HG03442 (cell line): ENCODE results near the gene OTUB1.

ENCODE experiments used
- ATAC-seq: cut with Tn5 transposase; IDR thresholded peaks from one replicate; pipeline ENCODE4 v1.9.1; 2021; ENCODE audit warnings: mild to moderate bottlenecking, moderate library complexity; ENCODE audit not compliant: unreplicated experiment

Gene OTUB1

DNA sequence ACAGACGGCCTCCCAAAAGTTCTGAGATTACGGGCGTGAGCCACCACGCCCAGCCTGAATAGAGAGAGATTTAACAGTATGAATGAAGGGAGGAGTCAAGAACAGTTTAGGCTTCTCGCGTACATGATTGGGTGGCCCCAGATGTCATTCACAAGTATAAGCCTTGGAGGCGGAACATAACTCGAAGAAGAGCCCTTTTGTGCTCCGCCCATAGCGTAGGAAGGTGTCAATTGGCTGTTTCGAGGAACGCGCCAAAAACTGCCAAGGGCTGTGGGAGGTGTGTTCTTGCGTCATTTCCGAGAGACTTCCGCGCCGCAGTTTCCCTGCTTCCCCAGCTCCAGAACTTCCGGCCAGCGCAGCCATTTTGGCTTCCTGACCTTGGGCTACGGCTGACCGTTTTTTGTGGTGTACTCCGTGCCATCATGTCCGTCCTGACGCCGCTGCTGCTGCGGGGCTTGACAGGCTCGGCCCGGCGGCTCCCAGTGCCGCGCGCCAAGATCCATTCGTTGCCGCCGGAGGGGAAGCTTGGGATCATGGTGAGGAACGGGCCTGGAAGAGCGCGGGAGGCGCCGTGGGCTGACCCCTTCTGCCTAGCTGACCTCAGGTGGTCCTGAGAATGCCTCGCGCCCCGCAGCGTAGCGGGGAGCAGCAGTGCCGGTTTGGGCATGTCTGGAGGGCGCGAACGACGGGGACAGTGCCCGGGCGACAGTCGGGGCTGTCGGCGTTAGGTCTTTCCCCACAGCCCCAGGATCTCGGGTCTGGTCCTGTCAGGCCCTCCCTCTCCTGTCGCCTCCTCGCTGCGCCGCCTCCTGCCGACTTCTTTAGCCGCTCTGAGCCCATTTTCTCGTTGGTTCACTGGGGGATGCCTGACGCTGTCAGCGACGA, 11.7 kb upstream of the OTUB1 start, which contains the start of gene COX8A:
Gene COX8A (plus strand): TSS at position 362 of the 885 bp plus-strand sequence. CDS start 61 bp downstream, at position 423.
- peak; percentile 94 for ATAC-seq

DNA sequence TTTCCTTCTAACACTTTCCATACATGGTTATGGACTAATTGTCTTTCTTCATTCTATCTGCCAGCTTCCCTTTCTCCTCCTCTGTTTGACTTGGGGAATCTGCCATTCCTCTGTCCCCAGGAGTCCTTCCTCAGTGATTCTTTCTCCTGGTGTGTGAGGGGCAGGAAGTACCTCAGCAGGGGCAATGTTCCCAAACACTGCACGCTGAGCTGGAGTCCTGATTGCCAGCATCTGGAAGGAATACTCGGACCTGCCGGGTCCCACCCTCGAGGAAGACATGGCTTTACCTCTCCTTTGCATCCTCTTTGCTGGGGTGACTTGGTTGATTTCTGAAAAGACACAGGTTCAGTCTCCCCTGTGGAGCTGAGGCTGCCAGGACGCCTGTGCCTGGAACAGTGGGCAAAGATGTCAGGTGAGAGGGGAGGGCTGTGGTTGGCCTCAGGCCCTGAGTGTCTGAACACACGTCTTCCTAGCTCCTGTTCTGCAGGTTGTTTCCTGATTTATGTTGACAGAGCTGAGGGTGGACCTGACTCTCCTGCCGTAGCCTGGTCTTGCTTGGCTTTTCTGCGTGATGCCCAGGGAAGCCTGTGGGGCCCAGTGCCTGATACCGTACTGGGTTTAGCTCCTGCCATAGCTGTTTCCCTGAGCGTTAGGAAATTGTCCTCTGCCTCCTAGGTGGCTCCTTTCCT, 7.5 kb upstream of the OTUB1 start:
- ATAC-seq, result no peak

DNA sequence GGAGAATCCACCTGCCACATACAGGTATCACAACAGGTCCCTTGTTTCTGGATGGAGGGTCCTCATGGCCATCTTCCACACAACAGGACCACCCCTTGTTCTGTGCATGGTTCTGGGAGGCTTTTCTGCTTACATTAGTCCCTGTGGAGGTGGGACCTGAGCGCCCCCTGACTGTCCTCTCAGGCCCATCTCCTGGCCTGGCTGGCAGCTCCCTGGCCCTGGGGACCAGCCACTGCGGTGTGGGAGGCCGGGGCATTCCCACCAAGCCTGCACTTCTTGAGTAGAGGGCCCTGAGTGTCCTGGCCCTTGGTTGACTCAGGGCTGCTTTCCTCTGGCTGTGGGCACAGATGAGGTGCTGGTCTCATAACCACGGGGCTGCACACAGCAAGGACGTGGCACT, 6.8 kb upstream of the OTUB1 start:
- ATAC-seq, result no peak

DNA sequence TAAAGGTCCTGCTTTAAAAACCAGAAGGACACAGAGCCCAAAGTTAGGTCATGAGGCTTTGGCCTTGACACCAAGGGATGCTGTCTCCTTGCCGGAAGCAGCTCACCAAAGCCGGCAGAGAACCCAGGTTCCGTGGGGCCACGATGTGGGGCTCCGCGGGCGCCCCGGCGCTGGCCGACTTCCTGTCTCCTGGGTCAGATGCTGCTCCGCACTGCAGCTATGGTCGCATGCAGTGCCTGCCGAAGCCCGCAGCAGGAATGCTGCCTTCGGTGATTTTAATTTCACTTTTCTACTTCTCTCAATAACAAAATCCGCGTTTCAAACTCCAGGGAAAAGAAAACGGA, 454 bp upstream of the OTUB1 start:
- ATAC-seq, result no peak

DNA sequence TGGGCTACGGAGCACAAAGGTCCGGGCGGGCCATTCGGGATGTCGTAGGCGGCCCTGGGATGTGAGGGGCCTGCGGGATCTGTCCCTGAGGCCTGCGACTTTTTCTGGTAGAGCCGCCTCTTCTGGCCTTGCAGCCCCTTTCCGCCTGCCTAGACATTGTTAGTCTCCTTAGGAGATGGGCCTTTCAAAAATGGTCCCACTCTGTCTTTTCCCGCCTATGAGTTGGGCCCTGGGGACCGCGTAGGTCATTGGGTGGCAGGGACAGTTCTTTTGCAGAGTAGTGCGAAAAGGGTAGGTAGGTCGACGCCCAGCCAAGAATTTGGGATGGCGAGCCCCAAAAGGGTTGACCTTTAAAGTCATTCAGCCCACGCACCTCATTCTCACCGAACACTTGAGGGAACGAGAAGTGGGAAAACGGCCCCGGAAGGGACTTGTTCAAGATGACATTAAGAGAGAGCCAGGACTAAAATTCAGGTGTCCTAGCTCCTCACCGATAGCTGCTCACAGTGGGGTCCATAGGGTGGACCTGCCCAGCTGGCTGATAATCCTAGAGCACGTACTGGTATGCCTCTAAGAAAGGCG, 785 bp downstream of the OTUB1 start:
- no peak for ATAC-seq

DNA sequence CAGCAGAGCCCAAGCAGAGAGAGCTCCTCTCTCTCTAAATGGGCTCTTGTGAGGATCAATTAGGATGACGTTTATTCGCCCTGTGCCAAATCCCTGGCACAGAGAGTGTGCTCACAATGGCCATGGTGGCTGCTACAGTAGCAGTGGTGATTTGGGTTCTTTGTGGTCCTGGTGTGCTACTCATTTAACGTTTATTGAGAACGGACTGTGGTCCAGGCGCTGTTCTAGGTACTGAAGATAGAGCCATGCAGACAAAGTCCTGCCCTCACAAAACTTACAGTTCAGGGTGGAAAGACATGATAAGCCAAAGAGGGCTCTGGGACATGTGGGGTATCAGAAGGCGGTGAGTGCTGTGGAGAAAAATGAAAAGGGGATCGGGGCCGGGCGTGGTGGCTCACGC, 5.3 kb downstream of the OTUB1 start:
- no peak for ATAC-seq

DNA sequence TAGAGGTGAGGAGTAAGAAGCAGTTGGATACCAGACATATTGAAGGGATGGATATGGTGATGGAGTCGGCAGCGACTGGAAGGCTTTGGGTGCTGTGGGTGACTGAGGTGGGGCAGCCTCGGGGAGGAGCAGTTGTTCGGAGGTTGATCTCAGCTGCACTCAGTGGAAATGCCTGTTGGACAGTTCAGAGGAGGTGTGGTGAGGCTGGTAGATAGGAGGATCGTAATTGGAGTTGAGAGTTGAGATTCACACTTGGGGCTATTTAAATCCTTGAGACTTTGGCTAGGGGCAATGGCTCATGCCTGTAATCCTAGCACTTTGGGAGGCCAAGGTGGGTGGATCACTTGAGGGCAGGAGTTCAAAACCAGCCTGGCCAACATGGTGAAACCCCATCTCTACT, 6.9 kb downstream of the OTUB1 start:
- ATAC-seq, result no peak

DNA sequence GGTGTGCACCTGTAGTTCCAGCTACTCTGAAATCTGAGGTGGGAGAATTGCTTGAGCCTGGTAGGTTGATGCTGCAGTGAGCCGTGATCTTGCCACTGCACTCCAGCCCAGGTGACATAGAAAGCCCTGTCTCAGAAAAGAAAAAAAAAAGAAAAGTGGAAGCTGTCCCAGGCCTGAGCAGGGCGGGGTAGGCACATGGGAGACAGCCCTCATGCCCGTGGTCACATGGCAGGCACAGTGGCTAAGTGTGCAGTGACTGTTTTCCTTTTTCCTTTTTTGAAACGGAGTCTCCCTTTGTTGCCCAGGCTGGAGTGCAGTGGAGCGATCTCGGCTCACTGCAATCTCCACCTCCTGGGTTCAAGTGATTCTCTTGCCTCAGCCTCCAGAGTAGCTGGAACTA, 7.8 kb downstream of the OTUB1 start:
- ATAC-seq, result no peak

DNA sequence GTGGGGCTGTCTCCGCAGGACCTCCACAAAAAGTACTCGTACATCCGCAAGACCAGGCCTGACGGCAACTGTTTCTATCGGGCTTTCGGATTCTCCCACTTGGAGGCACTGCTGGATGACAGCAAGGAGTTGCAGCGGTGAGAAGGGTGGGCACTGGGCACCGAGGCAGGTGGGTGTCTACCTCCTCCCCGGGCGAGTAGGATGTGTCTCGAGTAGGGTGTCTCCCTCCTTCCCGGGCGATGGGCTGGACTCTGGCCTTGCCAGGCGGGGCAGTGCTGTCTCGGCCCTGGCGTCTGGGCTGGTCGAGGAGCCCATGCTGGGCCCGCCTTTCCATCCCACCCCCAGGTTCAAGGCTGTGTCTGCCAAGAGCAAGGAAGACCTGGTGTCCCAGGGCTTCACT, 10.3 kb downstream of the OTUB1 start:
- no peak for ATAC-seq

DNA sequence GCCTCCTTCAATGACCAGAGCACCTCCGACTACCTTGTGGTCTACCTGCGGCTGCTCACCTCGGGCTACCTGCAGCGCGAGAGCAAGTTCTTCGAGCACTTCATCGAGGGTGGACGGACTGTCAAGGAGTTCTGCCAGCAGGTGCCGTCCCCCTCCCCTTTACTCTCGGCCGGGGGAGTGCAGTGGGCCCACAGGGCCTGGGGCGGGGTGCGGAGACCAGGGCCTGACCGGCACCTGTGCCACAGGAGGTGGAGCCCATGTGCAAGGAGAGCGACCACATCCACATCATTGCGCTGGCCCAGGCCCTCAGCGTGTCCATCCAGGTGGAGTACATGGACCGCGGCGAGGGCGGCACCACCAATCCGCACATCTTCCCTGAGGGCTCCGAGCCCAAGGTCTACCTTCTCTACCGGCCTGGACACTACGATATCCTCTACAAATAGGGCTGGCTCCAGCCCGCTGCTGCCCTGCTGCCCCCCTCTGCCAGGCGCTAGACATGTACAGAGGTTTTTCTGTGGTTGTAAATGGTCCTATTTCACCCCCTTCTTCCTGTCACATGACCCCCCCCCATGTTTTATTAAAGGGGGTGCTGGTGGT, 11.0 kb downstream of the OTUB1 start:
- no peak for ATAC-seq

DNA sequence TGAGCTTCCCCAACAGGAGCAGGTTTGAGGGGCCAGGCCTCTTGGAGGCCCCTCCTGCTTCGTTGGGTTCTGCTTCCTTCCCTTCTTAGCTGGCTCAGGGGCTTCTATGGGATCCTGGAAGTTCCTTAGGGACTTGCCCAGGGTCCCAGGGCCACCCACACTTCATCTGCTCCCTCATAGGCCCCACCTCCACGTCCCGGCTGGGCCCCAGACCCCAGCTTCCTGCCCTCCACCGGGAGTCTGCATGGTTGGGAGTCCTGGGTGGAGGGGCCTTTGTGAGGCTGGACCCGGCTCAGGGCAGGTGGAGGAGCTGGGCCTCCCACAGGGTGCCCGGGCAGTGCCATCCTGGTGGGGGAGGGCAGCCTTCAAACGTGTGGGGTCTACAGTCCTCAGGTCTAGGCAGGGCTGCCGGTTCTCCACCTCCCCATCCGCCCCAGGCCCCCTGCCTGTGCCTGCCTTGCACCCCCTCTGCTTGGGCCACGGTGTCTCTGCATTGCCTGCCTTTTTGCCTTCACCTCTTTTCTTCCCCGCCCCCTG, 11.6 kb downstream of the OTUB1 start:
- ATAC-seq, result no peak

DNA sequence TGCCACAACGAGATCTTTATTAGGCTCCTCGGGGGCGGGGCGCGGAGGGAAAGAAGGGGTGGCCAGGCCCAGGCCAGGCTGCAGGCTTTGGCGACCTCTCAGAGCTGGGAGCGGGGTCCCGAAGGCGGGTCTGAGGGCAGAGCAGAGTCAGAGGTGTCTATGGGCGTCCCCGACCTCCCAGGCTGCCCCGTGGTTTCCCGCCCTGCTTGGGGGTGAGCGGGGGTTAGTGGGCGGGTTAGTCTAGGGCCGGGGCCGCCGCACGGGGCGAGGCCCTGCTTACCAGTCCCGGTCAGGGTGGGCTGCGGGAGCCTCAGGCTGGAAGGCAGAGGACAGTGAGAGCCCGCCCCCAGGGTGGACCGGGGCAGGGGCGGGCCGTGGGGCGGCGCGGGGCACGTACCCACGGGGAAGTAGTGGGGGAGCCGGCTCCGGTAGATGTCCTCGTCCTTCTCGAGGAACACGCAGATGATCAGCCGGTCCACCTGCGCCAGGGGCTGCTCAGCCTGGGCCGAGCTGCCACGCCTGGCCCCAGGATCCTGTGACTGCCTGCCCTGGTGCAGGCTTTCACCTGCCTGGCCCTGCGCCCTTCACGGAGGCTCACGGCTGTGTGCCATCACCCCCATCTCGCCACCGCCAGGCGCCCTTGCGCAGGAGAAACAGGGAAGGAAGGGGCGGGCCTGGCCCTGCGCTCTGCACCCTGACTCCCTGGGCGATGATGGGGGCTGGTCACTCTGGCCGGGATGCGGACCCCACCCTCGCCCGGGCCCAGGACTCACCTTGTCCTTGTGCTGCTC, 12.5 kb downstream of the OTUB1 start:
- no peak for ATAC-seq

DNA sequence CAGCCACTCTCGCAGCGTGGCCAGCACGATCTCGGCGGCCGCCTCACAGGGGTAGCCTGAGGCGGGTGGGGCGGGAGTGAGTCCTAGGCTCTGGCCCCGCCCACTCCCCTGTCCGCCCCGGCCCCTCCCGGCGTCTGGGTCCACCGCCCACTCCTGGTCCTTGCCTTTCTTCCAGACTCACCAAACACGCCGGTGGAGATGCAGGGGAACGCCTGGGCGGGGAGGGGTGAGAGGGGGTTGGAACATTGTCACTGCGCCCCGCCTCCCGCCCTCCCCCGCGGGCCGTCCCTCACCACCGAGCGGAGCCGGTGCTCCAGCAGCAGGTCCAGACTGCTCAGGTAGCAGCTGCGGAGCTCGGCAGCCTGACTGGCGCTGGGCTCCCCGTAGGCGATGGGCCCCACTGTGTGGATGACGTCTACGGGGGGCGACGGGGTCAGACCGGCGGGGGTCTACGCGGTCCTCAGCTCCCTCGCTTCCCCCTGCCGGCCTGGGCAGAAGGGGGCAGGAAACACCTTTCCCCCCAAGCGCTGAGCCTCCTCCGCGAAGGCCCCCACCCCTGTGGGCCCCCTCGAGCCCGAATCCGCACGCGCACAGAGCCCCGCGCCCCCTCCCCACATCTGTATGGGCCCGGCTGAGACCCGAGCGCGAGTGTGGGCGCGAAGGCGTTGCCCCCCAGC, 13.2 kb downstream of the OTUB1 start:
- no peak for ATAC-seq

DNA sequence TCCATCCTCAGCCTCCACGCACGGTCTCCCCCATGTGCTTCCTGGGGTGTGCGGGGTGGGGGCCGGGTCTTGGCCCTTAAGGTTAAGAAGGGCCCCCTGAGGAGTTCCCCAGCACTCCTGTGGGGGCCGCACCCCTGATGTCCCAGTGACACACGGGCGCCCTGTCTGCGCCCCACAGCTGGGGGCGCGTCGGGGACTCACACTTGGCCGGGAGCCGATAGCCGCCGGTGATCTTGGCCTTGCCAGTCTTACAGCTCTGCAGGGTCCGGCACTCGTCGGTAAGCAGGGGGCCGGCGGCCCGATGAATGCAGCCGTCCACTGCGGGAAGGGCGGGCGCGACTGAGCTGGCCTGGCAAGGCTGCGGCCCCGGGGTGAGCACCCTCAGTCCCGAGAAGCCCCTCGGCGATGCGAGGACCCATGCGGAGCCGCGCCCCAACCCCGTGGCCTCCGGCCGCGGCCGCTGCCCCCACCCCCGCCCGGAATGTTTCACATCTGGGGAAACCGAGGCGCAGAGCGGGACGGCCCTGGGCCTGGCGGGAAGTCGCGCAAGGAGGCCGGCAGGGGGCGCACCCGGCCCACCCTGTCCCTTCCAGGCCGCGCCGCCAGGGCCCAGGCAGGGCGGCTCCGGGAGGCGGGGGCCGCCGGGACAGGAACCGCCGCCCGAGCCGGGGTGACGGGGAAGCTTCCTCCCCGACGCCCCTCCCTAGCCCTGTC, 13.9 kb downstream of the OTUB1 start:
- peak; percentile 35 for ATAC-seq

DNA sequence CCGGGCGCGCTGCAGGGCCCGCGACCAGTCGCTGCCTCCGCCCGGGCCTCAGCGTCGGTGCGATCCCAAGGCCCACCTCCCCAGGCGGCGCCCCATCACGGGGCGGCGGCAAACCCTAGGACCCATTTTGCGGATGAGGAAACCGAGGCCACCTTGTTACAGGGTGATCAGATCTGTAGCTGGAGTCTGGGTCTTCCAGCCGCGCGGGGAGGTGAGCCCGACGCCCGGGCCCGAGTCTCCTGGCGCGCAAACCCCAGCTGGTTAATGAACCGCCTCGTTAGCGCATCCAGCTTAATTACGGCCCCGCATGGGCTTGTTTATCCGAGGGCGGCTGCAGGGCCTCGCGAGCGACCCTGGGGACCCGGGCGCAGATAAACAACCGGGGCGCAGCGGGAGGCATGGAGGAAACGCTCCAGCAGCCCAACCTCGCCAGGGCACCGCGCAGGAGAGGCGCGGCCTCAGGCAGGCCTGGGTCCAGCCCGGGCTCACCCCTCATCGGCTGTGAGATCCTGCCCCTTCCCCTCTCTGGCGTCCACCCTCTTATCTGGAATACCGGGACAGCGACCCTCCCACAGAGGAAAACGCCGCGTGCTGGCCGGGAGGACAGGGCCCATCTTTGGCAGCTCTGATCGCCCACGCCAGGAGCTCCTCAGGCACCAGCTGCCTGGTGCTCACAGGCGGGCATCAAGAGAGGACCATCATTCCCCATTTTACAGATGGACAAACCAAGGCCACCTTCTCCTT, 14.7 kb downstream of the OTUB1 start:
- no peak for ATAC-seq

DNA sequence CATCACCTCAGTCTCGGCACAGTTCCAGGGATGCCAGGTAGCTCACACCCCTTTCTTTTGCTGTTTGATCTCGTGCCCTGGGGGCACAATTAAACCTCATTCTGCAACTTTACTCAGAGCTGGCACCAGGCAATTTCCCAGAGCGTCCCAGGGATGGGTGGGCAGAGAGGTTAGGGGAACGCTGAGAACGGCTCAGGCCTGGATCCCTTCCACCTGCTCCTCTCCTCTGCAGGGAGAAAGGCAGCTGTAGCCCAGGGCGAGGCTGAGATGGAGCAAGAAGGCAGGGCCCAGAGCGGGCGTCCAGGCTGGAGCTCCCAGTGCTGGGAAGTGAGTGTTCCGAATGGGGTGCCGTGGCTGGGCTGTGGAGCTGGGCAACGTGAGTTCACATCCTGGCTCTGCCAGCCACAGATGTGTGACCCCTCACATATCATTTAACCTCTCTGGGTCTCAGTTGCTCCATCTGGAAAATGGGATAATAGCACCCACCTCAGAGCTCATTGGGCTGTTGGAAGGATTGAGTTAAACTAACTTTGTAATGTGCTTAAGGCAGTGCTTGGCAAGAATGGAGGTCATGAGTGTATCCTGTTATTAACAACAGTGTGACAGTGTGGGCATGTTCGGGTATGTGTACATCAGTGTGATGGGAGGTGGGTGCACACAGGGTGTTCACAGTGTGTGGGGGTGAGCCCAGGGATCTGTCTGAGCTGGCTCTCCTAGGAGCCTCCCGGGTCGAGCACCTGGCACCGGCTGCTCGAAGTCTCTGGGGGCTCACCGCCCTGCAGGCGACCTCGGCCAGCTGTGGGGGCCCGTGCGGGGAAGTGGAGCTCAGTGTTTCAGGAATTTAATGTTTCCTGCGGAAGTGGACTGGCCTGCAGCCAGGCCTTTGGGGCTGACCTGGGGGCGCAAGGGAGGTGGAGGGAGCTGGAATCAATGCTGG, 15.5 kb downstream of the OTUB1 start:
- no peak for ATAC-seq

DNA sequence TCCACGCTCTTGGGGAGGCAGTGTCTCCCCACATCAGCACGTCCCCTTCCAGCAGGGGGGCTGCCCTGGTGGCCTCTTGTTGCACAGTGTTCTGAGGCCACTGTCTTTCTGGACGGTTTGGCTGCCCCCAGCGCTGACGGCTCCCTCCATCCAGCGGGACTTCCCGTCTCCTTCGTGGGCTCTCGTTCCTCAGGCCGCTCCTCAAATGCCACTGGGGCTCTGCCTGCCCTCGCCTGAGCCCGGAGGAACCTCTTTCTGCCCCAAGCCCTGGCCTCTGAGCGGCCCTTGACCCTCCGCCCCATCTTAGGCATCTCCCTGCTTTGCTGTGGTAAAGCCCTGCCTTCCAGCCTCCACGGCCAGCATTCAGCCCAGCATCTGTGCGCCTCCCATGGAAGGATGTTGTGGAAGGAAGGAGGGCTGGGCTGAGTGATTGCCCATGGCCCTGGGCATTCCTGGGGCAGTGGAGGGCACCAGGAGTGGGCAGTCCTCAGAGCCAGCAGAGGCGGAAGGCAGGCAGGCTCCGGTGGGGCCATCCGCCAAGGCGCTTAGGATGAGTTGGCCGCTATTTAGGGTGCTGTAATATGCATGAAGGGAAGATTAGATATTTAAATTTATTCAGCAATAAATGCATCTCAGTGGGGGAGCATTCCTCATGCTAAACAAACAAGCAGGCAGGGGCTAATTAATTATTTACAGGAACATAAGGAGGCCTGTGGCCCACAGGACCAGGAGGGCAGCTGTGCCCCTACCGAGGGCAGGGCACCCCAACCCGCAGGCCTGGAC, 17.8 kb downstream of the OTUB1 start:
- ATAC-seq, result no peak
